Mucosa of stomach (tissue), 1 donor: ENCODE measurements around the gene PHC2.

Experiments used
- H3K27me3 ChIP-seq: one replicate; pipeline ENCODE4 v1.7.0; 2013; ENCODE audit warnings: mild to moderate bottlenecking, low read length; ENCODE audit not compliant: control insufficient read depth, insufficient read depth
- H3K36me3 ChIP-seq: one replicate; pipeline ENCODE4 v1.7.0; 2013; ENCODE audit warnings: low read length; ENCODE audit not compliant: control insufficient read depth, insufficient read depth
- H3K4me1 ChIP-seq: one replicate; pipeline ENCODE4 v1.7.0; 2013; ENCODE audit warnings: mild to moderate bottlenecking, low read length; ENCODE audit not compliant: control insufficient read depth, insufficient read depth
- H3K4me3 ChIP-seq: one replicate; pipeline ENCODE4 v1.7.0; 2013; ENCODE audit warnings: low read length
- H3K9ac ChIP-seq: one replicate; pipeline ENCODE4 v1.7.0; 2013; ENCODE audit warnings: mild to moderate bottlenecking, low read length, moderate library complexity
- H3K9me3 ChIP-seq: one replicate; pipeline ENCODE4 v1.7.0; 2013; ENCODE audit warnings: mild to moderate bottlenecking, low read length, moderate library complexity; ENCODE audit not compliant: control insufficient read depth
- donor health status: Pancreatic carcinoma.

Gene PHC2

GRCh38 chr1:33336580-33336979 lies 94.3 kb downstream of the PHC2 start:
- Histone ChIP-seq H3K9me3 (no peaks in the 10 kb centered on the region), H3K4me3 (no peak overlapping the region), H3K4me1 (peaks cover 73% of the 10 kb centered on the region), H3K27me3 (no peaks in the 10 kb centered on the region), H3K9ac (no peak overlapping the region), H3K36me3 (peaks cover 4% of the 10 kb centered on the region)

GRCh38 chr1:33335020-33335419 lies 95.9 kb downstream of the PHC2 start:
- Histone ChIP-seq H3K27me3 (no peaks in the 10 kb centered on the region), H3K36me3 (peaks cover 13% of the 10 kb centered on the region), H3K4me1 (peaks cover 57% of the 10 kb centered on the region), H3K9me3 (no peaks in the 10 kb centered on the region), H3K4me3 (no peak overlapping the region), H3K9ac (no peak overlapping the region)

- H3K36me3 ChIP-seq = peaks cover 14% of the 10 kb centered on the region
- H3K27me3 ChIP-seq = no peaks in the 10 kb centered on the region
- H3K4me1 ChIP-seq = peaks cover 48% of the 10 kb centered on the region
- H3K4me3 ChIP-seq = no peak overlapping the region
- H3K9ac ChIP-seq = no peak overlapping the region
- H3K9me3 ChIP-seq = no peaks in the 10 kb centered on the region
Observed at GRCh38 chr1:33334081-33334552, 96.8 kb downstream of the PHC2 start.

GRCh38 chr1:33332881-33333280 lies 98.0 kb downstream of the PHC2 start:
- H3K4me3 ChIP-seq = no peak overlapping the region
- peaks cover 37% of the 10 kb centered on the region for H3K4me1 ChIP-seq
- H3K36me3 ChIP-seq = peaks cover 22% of the 10 kb centered on the region
- no peaks in the 10 kb centered on the region for H3K27me3 ChIP-seq
- no peaks in the 10 kb centered on the region for H3K9me3 ChIP-seq
- no peak overlapping the region for H3K9ac ChIP-seq

GRCh38 chr1:33332357-33332789 lies 98.5 kb downstream of the PHC2 start:
- Histone ChIP-seq H3K4me1 (peaks cover 36% of the 10 kb centered on the region), H3K4me3 (no peak overlapping the region), H3K27me3 (no peaks in the 10 kb centered on the region), H3K9me3 (no peaks in the 10 kb centered on the region), H3K9ac (no peak overlapping the region), H3K36me3 (peaks cover 22% of the 10 kb centered on the region)

- H3K36me3 ChIP-seq = peaks cover 22% of the 10 kb centered on the region
- no peak overlapping the region for H3K9ac ChIP-seq
- H3K4me3 ChIP-seq = no peak overlapping the region
- H3K9me3 ChIP-seq = no peaks in the 10 kb centered on the region
- H3K27me3 ChIP-seq = no peaks in the 10 kb centered on the region
- H3K4me1 ChIP-seq = peaks cover 36% of the 10 kb centered on the region
Observed at GRCh38 chr1:33331444-33332356, 99.2 kb downstream of the PHC2 start.

- Histone ChIP-seq H3K36me3 (peaks cover 27% of the 10 kb centered on the region), H3K9me3 (no peaks in the 10 kb centered on the region), H3K4me1 (peaks cover 30% of the 10 kb centered on the region), H3K4me3 (no peak overlapping the region), H3K27me3 (no peaks in the 10 kb centered on the region), H3K9ac (no peak overlapping the region)
Observed at GRCh38 chr1:33330906-33331305, 100.0 kb downstream of the PHC2 start.

GRCh38 chr1:33330361-33330890 lies 100.5 kb downstream of the PHC2 start:
- peaks cover 30% of the 10 kb centered on the region for H3K4me1 ChIP-seq
- no peaks in the 10 kb centered on the region for H3K9me3 ChIP-seq
- no peak overlapping the region for H3K9ac ChIP-seq
- no peaks in the 10 kb centered on the region for H3K27me3 ChIP-seq
- H3K36me3 ChIP-seq = peaks cover 32% of the 10 kb centered on the region
- no peak overlapping the region for H3K4me3 ChIP-seq

- H3K4me1 ChIP-seq = peaks cover 24% of the 10 kb centered on the region
Observed at GRCh38 chr1:33329600-33330305, 101.1 kb downstream of the PHC2 start.

GRCh38 chr1:33328817-33329216 lies 102.1 kb downstream of the PHC2 start:
- Histone ChIP-seq H3K4me3 (no peak overlapping the region), H3K36me3 (peaks cover 46% of the 10 kb centered on the region), H3K4me1 (peaks cover 16% of the 10 kb centered on the region), H3K27me3 (no peaks in the 10 kb centered on the region), H3K9ac (no peak overlapping the region), H3K9me3 (no peaks in the 10 kb centered on the region)

More at GRCh38 chr1:33329600-33330305, 101.1 kb downstream of the PHC2 start:
- Histone ChIP-seq H3K9me3 (no peaks in the 10 kb centered on the region), H3K36me3 (peaks cover 38% of the 10 kb centered on the region), H3K9ac (no peak overlapping the region), H3K27me3 (no peaks in the 10 kb centered on the region), H3K4me3 (no peak overlapping the region)

GRCh38 chr1:33327587-33328325 lies 103.1 kb downstream of the PHC2 start:
- Histone ChIP-seq H3K9ac (no peak overlapping the region), H3K9me3 (no peaks in the 10 kb centered on the region), H3K4me1 (peaks cover 10% of the 10 kb centered on the region), H3K4me3 (no peak overlapping the region), H3K27me3 (no peaks in the 10 kb centered on the region), H3K36me3 (peaks cover 44% of the 10 kb centered on the region)
